ENCODE data around the gene DOCK8.

DNA sequence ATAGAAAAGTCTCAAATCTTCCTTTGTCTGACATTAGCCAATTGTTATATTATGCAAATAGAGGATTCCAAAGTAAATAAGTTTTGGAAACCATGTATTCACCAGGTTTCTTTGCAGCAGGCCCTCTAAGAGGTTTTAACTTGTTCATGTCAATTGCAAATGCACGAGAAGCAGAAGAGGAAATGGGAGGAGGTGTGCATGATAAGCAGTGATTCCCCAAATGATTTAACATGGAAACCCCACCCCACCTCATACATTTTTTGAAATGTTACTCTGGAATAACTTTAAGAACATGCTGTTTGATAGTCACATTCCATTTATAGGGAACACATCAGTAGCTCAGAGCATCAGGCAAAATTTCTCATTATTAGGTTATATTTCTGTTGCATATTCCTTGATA lies 190.7 kb downstream of the DOCK8 start:
- no peak for TF ChIP-seq POLR2A (IDR thresholded peaks at IDR 0.05)
- TF ChIP-seq, protein P1, sequence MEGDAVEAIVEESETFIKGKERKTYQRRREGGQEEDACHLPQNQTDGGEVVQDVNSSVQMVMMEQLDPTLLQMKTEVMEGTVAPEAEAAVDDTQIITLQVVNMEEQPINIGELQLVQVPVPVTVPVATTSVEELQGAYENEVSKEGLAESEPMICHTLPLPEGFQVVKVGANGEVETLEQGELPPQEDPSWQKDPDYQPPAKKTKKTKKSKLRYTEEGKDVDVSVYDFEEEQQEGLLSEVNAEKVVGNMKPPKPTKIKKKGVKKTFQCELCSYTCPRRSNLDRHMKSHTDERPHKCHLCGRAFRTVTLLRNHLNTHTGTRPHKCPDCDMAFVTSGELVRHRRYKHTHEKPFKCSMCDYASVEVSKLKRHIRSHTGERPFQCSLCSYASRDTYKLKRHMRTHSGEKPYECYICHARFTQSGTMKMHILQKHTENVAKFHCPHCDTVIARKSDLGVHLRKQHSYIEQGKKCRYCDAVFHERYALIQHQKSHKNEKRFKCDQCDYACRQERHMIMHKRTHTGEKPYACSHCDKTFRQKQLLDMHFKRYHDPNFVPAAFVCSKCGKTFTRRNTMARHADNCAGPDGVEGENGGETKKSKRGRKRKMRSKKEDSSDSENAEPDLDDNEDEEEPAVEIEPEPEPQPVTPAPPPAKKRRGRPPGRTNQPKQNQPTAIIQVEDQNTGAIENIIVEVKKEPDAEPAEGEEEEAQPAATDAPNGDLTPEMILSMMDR (IDR thresholded peaks at IDR 0.05): no peak
